Measurements from ENCODE around the gene GYS2.

GYS2 gene

DNA sequence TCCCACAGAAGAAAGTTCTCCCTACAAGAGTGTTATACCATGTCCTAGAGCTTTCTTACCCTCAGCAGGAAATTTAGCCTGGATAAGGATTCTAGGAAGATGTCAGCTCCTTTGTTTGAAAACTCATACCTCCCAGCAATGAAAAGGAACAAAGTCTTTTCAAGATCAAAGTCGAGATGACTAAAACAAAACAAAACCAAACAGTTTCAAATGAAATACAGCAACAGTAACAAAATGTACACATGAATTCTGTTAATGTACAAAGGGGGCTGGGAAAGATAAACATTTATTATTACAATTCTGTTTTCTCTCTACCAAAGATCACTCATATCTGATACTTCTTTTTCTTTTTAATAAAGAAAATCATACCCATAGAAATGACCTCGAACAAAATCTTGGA is 41.8 kb downstream of the GYS2 start:
- no peaks in the 10 kb centered on the region for H3K4me1 ChIP-seq
- peaks cover 3% of the 10 kb centered on the region; the same call in 1 of the 2 replicates for H3K27me3 ChIP-seq
- no peaks in the 10 kb centered on the region for H3K9me3 ChIP-seq
- no peak overlapping the region for H3K4me3 ChIP-seq (ENCODE audit: low read depth, low read length)
- H3K36me3 ChIP-seq = no peaks in the 10 kb centered on the region
- DNase-seq = no peak
- TF ChIP-seq, protein P1, sequence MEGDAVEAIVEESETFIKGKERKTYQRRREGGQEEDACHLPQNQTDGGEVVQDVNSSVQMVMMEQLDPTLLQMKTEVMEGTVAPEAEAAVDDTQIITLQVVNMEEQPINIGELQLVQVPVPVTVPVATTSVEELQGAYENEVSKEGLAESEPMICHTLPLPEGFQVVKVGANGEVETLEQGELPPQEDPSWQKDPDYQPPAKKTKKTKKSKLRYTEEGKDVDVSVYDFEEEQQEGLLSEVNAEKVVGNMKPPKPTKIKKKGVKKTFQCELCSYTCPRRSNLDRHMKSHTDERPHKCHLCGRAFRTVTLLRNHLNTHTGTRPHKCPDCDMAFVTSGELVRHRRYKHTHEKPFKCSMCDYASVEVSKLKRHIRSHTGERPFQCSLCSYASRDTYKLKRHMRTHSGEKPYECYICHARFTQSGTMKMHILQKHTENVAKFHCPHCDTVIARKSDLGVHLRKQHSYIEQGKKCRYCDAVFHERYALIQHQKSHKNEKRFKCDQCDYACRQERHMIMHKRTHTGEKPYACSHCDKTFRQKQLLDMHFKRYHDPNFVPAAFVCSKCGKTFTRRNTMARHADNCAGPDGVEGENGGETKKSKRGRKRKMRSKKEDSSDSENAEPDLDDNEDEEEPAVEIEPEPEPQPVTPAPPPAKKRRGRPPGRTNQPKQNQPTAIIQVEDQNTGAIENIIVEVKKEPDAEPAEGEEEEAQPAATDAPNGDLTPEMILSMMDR (IDR thresholded peaks at IDR 0.05; ENCODE audit: low read depth, low read length) = no peak

DNA sequence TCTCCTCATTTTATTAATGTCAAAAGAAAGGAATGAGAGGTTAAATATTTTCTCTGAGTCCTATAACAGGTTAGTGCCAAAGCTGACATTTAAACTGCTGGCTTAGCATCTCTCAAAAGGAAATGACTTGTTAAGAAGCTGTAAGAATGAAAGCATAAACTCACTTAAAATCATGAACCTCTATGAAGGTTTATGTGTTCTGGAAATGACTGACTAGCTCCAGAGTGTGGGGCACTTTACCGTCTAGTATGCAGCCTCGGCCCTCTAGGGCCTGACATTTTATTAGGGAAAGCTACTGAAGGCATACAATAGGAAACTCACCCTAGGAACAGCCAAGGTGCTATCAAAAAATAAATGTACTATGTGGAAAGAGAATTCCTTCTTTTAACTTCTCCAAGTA is 43.5 kb downstream of the GYS2 start:
- Histone ChIP-seq H3K27me3 (no peaks in the 10 kb centered on the region), H3K9me3 (no peaks in the 10 kb centered on the region), H3K4me3 (ENCODE audit: low read depth, low read length) (no peak overlapping the region), H3K36me3 (no peaks in the 10 kb centered on the region), H3K4me1 (no peaks in the 10 kb centered on the region)
- DNase-seq = no peak
- TF ChIP-seq, protein P1 (IDR thresholded peaks at IDR 0.05; ENCODE audit: low read depth, low read length) = no peak

DNA sequence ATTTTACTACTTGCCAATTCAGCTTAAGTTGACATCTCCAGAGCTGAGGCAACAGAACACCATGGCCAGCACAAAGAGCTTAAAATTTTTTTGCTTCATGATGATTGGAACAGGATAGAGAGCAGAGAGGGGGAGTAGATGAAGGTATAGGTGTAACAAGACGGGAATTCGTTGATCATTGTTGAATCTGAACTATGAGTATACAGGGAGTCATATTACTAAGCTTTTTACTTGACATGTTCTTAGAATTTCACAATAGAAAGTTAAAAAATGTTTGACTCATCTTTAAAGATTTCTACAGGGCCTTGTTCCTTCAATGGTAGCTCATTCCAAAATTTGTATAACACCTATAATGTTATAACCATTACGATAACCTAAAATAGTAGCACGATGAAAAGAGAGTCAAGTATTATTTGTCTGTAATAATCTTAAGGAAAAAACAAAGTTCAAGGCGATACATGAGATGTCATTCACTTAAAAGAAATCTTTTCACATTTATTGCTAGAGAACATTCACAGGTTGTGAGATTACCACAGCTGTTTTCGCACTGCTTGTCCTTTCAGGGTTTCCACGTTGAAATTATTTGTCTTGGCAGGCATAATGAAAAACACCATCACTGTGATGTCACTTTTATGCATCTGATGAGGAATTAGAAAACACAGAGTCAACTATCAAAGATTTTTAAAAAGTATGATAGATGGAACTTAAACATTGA is 44.6 kb downstream of the GYS2 start:
- Histone ChIP-seq H3K4me3 (ENCODE audit: low read depth, low read length) (no peak overlapping the region), H3K4me1 (no peaks in the 10 kb centered on the region), H3K27me3 (no peaks in the 10 kb centered on the region), H3K9me3 (no peaks in the 10 kb centered on the region), H3K36me3 (no peaks in the 10 kb centered on the region)
- no peak for DNase-seq
- TF ChIP-seq, protein P1 (IDR thresholded peaks at IDR 0.05; ENCODE audit: low read depth, low read length) = no peak

DNA sequence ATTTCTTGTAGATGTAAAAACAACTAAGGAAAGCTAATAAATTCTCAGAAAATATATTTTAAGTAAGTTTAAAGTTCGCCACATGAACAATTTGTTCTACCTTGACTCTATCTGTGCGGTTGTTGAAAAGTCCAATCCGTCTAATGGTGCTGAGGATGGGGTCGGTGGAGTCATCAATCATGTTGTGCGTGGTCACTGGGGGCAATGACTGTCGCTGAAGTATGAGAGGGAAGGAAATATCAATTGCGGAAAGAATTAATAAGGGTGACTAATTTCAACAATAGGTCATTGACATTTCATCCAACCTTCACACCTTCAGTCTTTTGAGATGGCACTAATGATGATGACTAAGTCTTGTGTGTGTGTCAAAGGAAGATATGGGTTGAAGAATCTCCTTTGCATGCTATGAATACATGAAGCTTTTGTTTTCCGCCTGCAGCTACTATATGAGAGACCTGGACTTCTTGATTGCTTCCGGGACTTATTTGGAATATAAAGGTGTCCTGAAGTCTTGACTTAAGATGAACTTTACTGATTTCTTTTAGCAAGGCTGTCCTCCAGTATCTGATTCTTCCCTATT is 46.5 kb downstream of the GYS2 start:
- no peak overlapping the region for H3K4me3 ChIP-seq (ENCODE audit: low read depth, low read length)
- no peaks in the 10 kb centered on the region for H3K4me1 ChIP-seq
- H3K9me3 ChIP-seq = no peaks in the 10 kb centered on the region
- no peak for DNase-seq
- H3K36me3 ChIP-seq = no peaks in the 10 kb centered on the region
- TF ChIP-seq, protein P1 (IDR thresholded peaks at IDR 0.05; ENCODE audit: low read depth, low read length) = no peak
- H3K27me3 ChIP-seq = no peaks in the 10 kb centered on the region

DNA sequence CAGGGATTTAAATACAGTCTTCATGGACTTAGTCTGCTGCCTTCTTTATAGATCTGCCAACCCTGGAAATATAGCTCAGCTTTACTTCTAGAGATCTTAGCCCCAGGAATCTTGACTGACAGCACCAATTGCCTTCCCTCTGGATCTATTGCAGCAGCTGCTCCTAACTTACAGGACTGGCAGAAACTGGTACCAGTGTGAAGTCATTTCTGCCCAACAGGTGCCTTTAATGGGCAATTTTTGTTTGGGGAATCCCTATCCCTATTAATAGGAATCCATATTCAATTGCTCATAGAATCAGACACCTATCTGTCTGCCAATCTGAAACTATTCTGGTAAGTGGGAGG is 51.3 kb downstream of the GYS2 start:
- H3K9me3 ChIP-seq = no peaks in the 10 kb centered on the region
- H3K4me3 ChIP-seq (ENCODE audit: low read depth, low read length) = no peak overlapping the region
- H3K27me3 ChIP-seq = no peaks in the 10 kb centered on the region; the same call in 1 of the 2 replicates
- DNase-seq = no peak
- no peaks in the 10 kb centered on the region for H3K4me1 ChIP-seq
- H3K36me3 ChIP-seq = no peaks in the 10 kb centered on the region
- TF ChIP-seq, protein P1 (IDR thresholded peaks at IDR 0.05; ENCODE audit: low read depth, low read length) = no peak

DNA sequence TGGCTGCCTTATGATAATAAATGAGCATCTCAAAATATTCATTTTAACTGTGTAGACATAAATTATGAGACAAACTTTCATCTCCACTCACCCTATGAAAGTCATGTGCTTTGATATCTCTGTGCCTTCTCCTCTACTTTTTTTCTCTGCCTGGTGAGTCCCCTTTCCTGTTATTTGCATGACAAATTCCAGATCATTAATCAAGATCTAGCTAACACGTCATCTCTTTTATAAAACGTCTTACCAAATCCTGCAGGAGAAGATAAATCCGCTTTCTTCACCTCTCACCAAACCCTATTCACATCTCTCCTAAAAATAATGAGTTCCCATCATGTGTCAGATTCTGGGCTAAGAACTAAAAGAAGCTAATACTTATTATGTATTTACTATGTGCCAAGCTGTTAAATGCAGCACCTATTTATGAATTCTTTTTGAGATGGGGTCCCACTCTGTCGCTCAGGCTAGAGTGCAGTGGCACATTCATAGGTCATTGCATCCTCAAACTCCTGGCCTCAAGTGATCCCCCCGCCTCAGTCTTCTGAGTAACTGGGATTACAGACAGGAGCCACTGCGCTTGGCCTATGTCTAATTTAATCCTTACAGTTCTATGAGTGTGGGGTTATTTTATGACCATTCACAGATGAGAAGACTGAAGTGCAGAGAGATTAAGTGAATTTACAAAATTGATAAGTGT is 51.9 kb downstream of the GYS2 start:
- no peaks in the 10 kb centered on the region for H3K9me3 ChIP-seq
- no peaks in the 10 kb centered on the region; the same call in none of the 2 replicates for H3K27me3 ChIP-seq
- H3K4me3 ChIP-seq (ENCODE audit: low read depth, low read length) = no peak overlapping the region
- no peak for DNase-seq
- TF ChIP-seq, protein P1 (IDR thresholded peaks at IDR 0.05; ENCODE audit: low read depth, low read length) = no peak
- H3K36me3 ChIP-seq = no peaks in the 10 kb centered on the region
- no peaks in the 10 kb centered on the region for H3K4me1 ChIP-seq

Measured in BE2C (cell line).